HepG2 (cell line): Measurements from ENCODE around the gene THBS4. TPM values are rescaled to one million over a fixed set of nuclear protein-coding genes. Genes with fewer than 3 reads are reported as not detected.

Experiments used
- AKAP8 ChIP-seq: sonication (generic); formaldehyde crosslinking; IDR thresholded peaks from 2 replicates; pipeline ENCODE4 v1.5.1; 2020; ENCODE audit warnings: mild to moderate bottlenecking, missing genetic modification reagents
- ATF7-NPFF ChIP-seq: sonication (generic); formaldehyde crosslinking; IDR thresholded peaks from 2 replicates; pipeline ENCODE4 v1.8.1; 2023; ENCODE audit warnings: mild to moderate bottlenecking, low read depth, missing genetic modification reagents, moderate library complexity
- BCL3 ChIP-seq: sonication (generic); formaldehyde crosslinking; IDR thresholded peaks from 2 replicates; pipeline ENCODE4 v1.5.1; 2020; ENCODE audit warnings: mild to moderate bottlenecking, missing genetic modification reagents, moderate library complexity
- FOSL2 ChIP-seq: sonication (generic); formaldehyde crosslinking; IDR thresholded peaks from 2 replicates; pipeline ENCODE4 v1.4.0; 2020; ENCODE audit warnings: missing genetic modification reagents
- KDM5B ChIP-seq: sonication (generic); formaldehyde crosslinking; IDR thresholded peaks from 2 replicates; pipeline ENCODE4 v1.4.0; 2020; ENCODE audit warnings: missing genetic modification reagents, mild to moderate bottlenecking, borderline replicate concordance
- KLF16 ChIP-seq, 2 experiments: sonication (generic) in 1 of 2; formaldehyde crosslinking in 1 of 2; IDR thresholded peaks; 2 replicates each; pipeline versions ENCODE4 v1.6.1 to v1.8.0; 2016 to 2023; ENCODE audit warnings: missing genetic modification reagents in 2 of 2, missing compliant biosample characterization in 1 of 2
- NR0B2 ChIP-seq: sonication (generic); formaldehyde crosslinking; IDR thresholded peaks from 2 replicates; pipeline ENCODE4 v1.4.0; 2020; ENCODE audit warnings: mild to moderate bottlenecking, missing genetic modification reagents
- PBX3 ChIP-seq: sonication (generic); formaldehyde crosslinking; IDR thresholded peaks from 2 replicates; pipeline ENCODE4 v1.8.1; 2023; ENCODE audit warnings: missing genetic modification reagents, inconsistent platforms, borderline replicate concordance
- POLR2AphosphoS2 ChIP-seq: IDR thresholded peaks from 2 replicates; pipeline ENCODE4 v1.6.1; 2011; ENCODE audit warnings: low read depth, low read length, improper control_type of control experiment
- RBM39 ChIP-seq: fragments of 200-400 bp; formaldehyde crosslinking; IDR thresholded peaks from one replicate; pipeline ENCODE4 v1.6.1; 2018; ENCODE audit warnings: antibody characterized with exemption, mild to moderate bottlenecking, low read depth, low read length; ENCODE audit not compliant: poor library complexity, severe bottlenecking
- REL ChIP-seq: sonication (generic); formaldehyde crosslinking; conservative IDR thresholded peaks from 2 replicates; pipeline ENCODE4 v1.8.0; 2022; ENCODE audit warnings: mild to moderate bottlenecking, missing genetic modification reagents, moderate library complexity
- SIN3A ChIP-seq: IDR thresholded peaks from 2 replicates; pipeline ENCODE4 v1.6.1; 2011; ENCODE audit warnings: low read depth, mild to moderate bottlenecking, control low read depth, low read length, borderline replicate concordance
- SUZ12 ChIP-seq: fragments of 150-350 bp; IDR thresholded peaks from 2 replicates; pipeline ENCODE4 v1.6.1; 2014; ENCODE audit warnings: low read depth, low read length
- TOPORS ChIP-seq: sonication (generic); formaldehyde crosslinking; IDR thresholded peaks from 2 replicates; pipeline ENCODE4 v1.8.0; 2023; ENCODE audit warnings: mild to moderate bottlenecking, missing genetic modification reagents
- ZNF136 ChIP-seq: sonication (generic); formaldehyde crosslinking; IDR thresholded peaks from 2 replicates; pipeline ENCODE4 v1.8.1; 2022; ENCODE audit warnings: low read depth, mild to moderate bottlenecking, moderate library complexity, missing genetic modification reagents
- ZNF362 ChIP-seq: sonication (generic); formaldehyde crosslinking; IDR thresholded peaks from 2 replicates; pipeline ENCODE4 v1.4.0; 2020; ENCODE audit warnings: missing genetic modification reagents, mild to moderate bottlenecking, borderline replicate concordance
- ZNF431 ChIP-seq: sonication (generic); formaldehyde crosslinking; IDR thresholded peaks from 2 replicates; pipeline ENCODE4 v1.9.0; 2022; ENCODE audit warnings: missing genetic modification reagents, low read depth, mild to moderate bottlenecking, borderline replicate concordance
- ZNF44 ChIP-seq: sonication (generic); formaldehyde crosslinking; IDR thresholded peaks from 2 replicates; pipeline ENCODE4 v1.5.1; 2020; ENCODE audit warnings: mild to moderate bottlenecking, missing genetic modification reagents
- ZNF484 ChIP-seq: sonication (generic); formaldehyde crosslinking; IDR thresholded peaks from 2 replicates; pipeline ENCODE4 v1.5.1; 2020; ENCODE audit warnings: mild to moderate bottlenecking, low read depth, missing genetic modification reagents, borderline replicate concordance
- ZNF883 ChIP-seq: sonication (generic); formaldehyde crosslinking; IDR thresholded peaks from 2 replicates; pipeline ENCODE4 v1.5.1; 2020; ENCODE audit warnings: mild to moderate bottlenecking, missing genetic modification reagents; ENCODE audit errors: not compliant biosample characterization
- ZSCAN25 ChIP-seq: sonication (generic); formaldehyde crosslinking; IDR thresholded peaks from 2 replicates; pipeline ENCODE4 v1.8.0; 2022; ENCODE audit warnings: mild to moderate bottlenecking, missing genetic modification reagents
- polyA plus RNA-seq, 8 experiments: library from polyadenylated mRNA; depleted of rRNA in 3 of 8; stranded (reverse) in 7 of 8; unstranded in 1 of 8; fragments of >200 nt; fragmentation: Illumina TruSeq in 4 of 8; extraction: Trizol in 4 of 8; gene quantifications; 2 replicates each; pipeline versions ENCODE4 v1.2.1 to v1.2.3, GENCODE V29; 2011 to 2016; ENCODE audit warnings: low read depth in 4 of 8, missing spikeins in 1 of 8, mixed read lengths in 1 of 8; ENCODE audit not compliant: insufficient read depth in 1 of 8
- total RNA-seq, 5 experiments: library from RNA; depleted of rRNA; stranded (reverse); fragments of >200 nt; fragmentation: Illumina TruSeq; extraction: Trizol; gene quantifications; 2 replicates each; pipeline ENCODE4 v1.2.3, GENCODE V29; 2016; ENCODE audit warnings: low read depth in 1 of 5
- TF ChIP-seq, protein P1 (sequence below): sonication (generic); formaldehyde crosslinking; IDR thresholded peaks from 2 replicates; pipeline ENCODE4 v1.4.0; 2020; ENCODE audit warnings: missing genetic modification reagents

The THBS4 gene
- total and polyA plus RNA-seq, 2 of the 13 experiments (the other 11 are each of a cell fraction or from before 2014, with no cell fraction given) = 0.60 to 1.2 TPM

- TF ChIP-seq SIN3A (peak; percentile 73; the same call in 1 of the 2 replicates), KLF16 (CRISPR knock-in tag; IDR thresholded peaks at IDR 0.05) (peak in 1 of 2 experiments; percentile 74; a peak in 2 of 4 replicates), SUZ12 (no peak), POLR2AphosphoS2 (no peak), ZNF431 (CRISPR knock-in tag) (0 out of 2 replicates have a peak, but pooled peaks have one; percentile 18), ZSCAN25 (peak; percentile 76), FOSL2 (CRISPR knock-in tag) (peak; percentile 8; the same call in 1 of the 2 replicates), AKAP8 (CRISPR knock-in tag) (no peak), REL (CRISPR knock-in tag) (0 out of 2 replicates have a peak, but pooled peaks have one; percentile 38), TOPORS (CRISPR knock-in tag) (0 out of 2 replicates have a peak, but pooled peaks have one; percentile 5), RBM39 (peak; percentile 45), ZNF362 (CRISPR knock-in tag) (0 out of 2 replicates have a peak, but pooled peaks have one; percentile 22), NR0B2 (CRISPR knock-in tag) (peak; percentile 84), KDM5B (CRISPR knock-in tag) (no peak; the same call in 1 of the 2 replicates), ZNF883 (CRISPR knock-in tag) (peak; percentile 65), ZNF136 (CRISPR knock-in tag) (0 out of 2 replicates have a peak, but pooled peaks have one; percentile 26), BCL3 (CRISPR knock-in tag) (peak; percentile 91), ATF7-NPFF (CRISPR knock-in tag) (no peak), PBX3 (CRISPR knock-in tag) (no peak), ZNF484 (CRISPR knock-in tag) (no peak), ZNF44 (CRISPR knock-in tag) (0 out of 2 replicates have a peak, but pooled peaks have one; percentile 51)
- TF ChIP-seq, protein P1, sequence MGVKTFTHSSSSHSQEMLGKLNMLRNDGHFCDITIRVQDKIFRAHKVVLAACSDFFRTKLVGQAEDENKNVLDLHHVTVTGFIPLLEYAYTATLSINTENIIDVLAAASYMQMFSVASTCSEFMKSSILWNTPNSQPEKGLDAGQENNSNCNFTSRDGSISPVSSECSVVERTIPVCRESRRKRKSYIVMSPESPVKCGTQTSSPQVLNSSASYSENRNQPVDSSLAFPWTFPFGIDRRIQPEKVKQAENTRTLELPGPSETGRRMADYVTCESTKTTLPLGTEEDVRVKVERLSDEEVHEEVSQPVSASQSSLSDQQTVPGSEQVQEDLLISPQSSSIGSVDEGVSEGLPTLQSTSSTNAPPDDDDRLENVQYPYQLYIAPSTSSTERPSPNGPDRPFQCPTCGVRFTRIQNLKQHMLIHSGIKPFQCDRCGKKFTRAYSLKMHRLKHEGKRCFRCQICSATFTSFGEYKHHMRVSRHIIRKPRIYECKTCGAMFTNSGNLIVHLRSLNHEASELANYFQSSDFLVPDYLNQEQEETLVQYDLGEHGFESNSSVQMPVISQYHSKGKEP (CRISPR knock-in tag) = no peak
Measured at GRCh38 chr5:79990598-79991507, 44.3 kb upstream of the THBS4 start, which contains the start of gene MTX3 (continued).
